ENCODE results near the gene FBXL3. TPM values are rescaled to one million over a fixed set of nuclear protein-coding genes. Genes with fewer than 3 reads are reported as not detected.

FBXL3 gene
- total RNA-seq, 1 experiment from 2014 or later: 9.9 TPM

DNA sequence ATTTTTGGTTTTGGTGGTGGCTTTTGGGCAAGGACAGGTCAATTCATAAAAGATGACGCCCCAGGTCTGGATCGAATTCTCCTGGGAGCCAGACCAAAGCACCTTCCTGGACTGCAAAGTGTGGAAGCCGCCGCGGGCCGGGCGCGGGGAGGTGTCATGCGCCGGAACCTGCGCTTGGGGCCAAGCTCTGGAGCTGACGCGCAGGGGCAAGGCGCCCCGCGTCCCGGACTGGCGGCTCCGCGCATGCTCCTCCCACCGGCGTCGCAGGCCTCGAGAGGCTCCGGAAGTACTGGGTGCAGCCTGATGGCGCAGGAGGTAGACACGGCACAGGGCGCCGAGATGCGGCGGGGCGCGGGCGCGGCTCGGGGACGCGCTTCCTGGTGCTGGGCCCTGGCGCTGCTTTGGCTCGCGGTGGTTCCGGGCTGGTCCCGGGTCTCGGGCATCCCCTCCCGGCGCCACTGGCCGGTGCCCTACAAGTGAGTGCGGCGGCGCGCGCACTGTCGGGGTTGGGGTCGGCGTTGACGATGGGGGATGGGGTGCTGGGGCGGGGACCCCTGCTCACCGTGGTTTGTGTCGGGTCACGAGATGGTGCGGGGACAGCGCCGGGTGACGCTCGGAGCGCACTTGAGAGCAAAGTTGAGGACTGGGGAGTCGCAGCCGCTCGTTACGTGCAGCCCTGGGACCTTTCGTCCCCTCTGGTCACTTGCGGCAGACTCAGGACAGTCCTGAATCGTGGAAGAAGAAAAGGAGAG is 35.0 kb downstream of the FBXL3 start, which contains the start of gene CLN5:
TSS of gene CLN5 (plus strand) at position 286 of the 752 bp plus-strand sequence. CDS start at position 304, 18 bp downstream.
- peak; percentile 96 for ATAC-seq
- H3K4me1 Mint-ChIP-seq: peaks cover 17% of the 10 kb centered on the region
- CTCF ChIA-PET: interaction anchor here (0.9 to 3.4 kb wide), 5 partner anchors 10 to 107 kb away, joined by 3 to 19 read pairs (median 3); no protein-coding TSS in a partner anchor
- peak; percentile 93 for DNase-seq (ENCODE audit: low spot score)
- H3K27me3 Mint-ChIP-seq (ENCODE audit: low read depth): peaks cover 8% of the 10 kb centered on the region; the same call in 1 of the 2 replicates
- no peaks in the 10 kb centered on the region for H3K9me3 Mint-ChIP-seq
- peak within 1 kb of the TSS; percentile 97 for H3K27ac Mint-ChIP-seq
- peak within 1 kb of the TSS; percentile 99 for H3K4me3 Mint-ChIP-seq
- peaks cover 7% of the 10 kb centered on the region for H3K36me3 Mint-ChIP-seq
- POLR2A ChIA-PET: interaction anchor here (1.8 kb wide), 1 partner anchor 10 kb away, joined by 5 read pairs; no protein-coding TSS in a partner anchor
- TF ChIP-seq ZNF317 (CRISPR knock-in tag; IDR thresholded peaks at IDR 0.05; ENCODE audit: borderline replicate concordance, low read depth): no peak
- TF ChIP-seq, protein P1, sequence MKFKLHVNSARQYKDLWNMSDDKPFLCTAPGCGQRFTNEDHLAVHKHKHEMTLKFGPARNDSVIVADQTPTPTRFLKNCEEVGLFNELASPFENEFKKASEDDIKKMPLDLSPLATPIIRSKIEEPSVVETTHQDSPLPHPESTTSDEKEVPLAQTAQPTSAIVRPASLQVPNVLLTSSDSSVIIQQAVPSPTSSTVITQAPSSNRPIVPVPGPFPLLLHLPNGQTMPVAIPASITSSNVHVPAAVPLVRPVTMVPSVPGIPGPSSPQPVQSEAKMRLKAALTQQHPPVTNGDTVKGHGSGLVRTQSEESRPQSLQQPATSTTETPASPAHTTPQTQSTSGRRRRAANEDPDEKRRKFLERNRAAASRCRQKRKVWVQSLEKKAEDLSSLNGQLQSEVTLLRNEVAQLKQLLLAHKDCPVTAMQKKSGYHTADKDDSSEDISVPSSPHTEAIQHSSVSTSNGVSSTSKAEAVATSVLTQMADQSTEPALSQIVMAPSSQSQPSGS (CRISPR knock-in tag; IDR thresholded peaks at IDR 0.05; ENCODE audit: borderline replicate concordance, low read depth): no peak
- peak; percentile 45; the same call in 1 of the 2 replicates for TF ChIP-seq MYBL2 (CRISPR knock-in tag; IDR thresholded peaks at IDR 0.05)
- TF ChIP-seq FOXK1 (CRISPR knock-in tag; IDR thresholded peaks at IDR 0.05): peak; percentile 84
- TF ChIP-seq, protein P2, sequence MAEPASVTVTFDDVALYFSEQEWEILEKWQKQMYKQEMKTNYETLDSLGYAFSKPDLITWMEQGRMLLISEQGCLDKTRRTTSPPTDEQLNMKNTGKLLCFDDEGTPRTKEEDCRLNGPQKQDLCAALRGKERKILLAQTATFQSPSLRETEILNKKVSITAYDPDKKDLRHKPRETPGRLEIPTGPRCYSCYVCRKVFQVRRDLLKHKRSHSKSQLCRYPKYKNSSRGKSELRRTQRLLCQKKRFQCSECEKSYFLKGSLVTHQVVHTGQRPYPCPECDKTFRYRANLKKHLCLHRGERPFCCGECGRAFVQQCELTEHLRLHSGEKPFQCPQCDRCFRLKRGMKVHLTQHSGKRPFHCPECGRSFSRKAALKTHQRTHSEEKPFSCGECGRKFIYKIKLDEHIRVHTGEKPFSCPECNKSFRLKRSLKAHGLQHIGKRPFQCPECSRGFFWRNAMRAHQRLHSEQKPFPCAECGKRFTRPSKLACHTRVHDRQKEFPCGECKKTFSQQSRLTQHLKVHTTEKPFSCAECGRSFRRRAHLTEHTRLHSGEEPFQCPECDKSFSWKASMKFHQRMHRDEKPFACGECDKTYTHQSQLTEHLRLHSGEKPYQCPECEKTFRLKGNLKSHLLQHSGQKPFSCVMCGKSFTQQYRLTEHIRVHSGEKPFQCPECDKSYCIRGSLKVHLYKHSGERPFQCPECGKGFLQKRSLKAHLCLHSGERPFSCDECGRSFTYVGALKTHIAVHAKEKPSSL (CRISPR knock-in tag; conservative IDR thresholded peaks at IDR 0.05): no peak
- TF ChIP-seq SP1 (CRISPR knock-in tag; conservative IDR thresholded peaks at IDR 0.05): peak; percentile 71
- no peak for TF ChIP-seq ZNF121 (CRISPR knock-in tag; IDR thresholded peaks at IDR 0.05)
- no peak for TF ChIP-seq HMGA2 (CRISPR knock-in tag; IDR thresholded peaks at IDR 0.05)
- TF ChIP-seq, protein P3, sequence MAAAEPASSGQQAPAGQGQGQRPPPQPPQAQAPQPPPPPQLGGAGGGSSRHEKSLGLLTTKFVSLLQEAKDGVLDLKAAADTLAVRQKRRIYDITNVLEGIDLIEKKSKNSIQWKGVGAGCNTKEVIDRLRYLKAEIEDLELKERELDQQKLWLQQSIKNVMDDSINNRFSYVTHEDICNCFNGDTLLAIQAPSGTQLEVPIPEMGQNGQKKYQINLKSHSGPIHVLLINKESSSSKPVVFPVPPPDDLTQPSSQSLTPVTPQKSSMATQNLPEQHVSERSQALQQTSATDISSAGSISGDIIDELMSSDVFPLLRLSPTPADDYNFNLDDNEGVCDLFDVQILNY (CRISPR knock-in tag; IDR thresholded peaks at IDR 0.05): peak; percentile 77
- no peak for TF ChIP-seq PRRX2 (CRISPR knock-in tag; IDR thresholded peaks at IDR 0.05)
- no peak for TF ChIP-seq RORB (CRISPR knock-in tag; IDR thresholded peaks at IDR 0.05)
- TF ChIP-seq ZNF396 (CRISPR knock-in tag; IDR thresholded peaks at IDR 0.05; ENCODE audit: borderline replicate concordance): no peak
- no peak for TF ChIP-seq JAZF1 (CRISPR knock-in tag; IDR thresholded peaks at IDR 0.05)
- TF ChIP-seq, protein P4, sequence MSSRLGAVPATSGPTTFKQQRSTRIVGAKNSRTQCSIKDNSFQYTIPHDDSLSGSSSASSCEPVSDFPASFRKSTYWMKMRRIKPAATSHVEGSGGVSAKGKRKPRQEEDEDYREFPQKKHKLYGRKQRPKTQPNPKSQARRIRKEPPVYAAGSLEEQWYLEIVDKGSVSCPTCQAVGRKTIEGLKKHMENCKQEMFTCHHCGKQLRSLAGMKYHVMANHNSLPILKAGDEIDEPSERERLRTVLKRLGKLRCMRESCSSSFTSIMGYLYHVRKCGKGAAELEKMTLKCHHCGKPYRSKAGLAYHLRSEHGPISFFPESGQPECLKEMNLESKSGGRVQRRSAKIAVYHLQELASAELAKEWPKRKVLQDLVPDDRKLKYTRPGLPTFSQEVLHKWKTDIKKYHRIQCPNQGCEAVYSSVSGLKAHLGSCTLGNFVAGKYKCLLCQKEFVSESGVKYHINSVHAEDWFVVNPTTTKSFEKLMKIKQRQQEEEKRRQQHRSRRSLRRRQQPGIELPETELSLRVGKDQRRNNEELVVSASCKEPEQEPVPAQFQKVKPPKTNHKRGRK (CRISPR knock-in tag; IDR thresholded peaks at IDR 0.05; ENCODE audit: borderline replicate concordance): no peak
- TF ChIP-seq ZNF671 (CRISPR knock-in tag; IDR thresholded peaks at IDR 0.05): no peak
- TF ChIP-seq, protein P5, sequence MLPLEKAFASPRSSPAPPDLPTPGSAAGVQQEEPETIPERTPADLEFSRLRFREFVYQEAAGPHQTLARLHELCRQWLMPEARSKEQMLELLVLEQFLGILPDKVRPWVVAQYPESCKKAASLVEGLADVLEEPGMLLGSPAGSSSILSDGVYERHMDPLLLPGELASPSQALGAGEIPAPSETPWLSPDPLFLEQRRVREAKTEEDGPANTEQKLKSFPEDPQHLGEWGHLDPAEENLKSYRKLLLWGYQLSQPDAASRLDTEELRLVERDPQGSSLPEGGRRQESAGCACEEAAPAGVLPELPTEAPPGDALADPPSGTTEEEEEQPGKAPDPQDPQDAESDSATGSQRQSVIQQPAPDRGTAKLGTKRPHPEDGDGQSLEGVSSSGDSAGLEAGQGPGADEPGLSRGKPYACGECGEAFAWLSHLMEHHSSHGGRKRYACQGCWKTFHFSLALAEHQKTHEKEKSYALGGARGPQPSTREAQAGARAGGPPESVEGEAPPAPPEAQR (CRISPR knock-in tag; IDR thresholded peaks at IDR 0.05): no peak
- TF ChIP-seq, protein P6, sequence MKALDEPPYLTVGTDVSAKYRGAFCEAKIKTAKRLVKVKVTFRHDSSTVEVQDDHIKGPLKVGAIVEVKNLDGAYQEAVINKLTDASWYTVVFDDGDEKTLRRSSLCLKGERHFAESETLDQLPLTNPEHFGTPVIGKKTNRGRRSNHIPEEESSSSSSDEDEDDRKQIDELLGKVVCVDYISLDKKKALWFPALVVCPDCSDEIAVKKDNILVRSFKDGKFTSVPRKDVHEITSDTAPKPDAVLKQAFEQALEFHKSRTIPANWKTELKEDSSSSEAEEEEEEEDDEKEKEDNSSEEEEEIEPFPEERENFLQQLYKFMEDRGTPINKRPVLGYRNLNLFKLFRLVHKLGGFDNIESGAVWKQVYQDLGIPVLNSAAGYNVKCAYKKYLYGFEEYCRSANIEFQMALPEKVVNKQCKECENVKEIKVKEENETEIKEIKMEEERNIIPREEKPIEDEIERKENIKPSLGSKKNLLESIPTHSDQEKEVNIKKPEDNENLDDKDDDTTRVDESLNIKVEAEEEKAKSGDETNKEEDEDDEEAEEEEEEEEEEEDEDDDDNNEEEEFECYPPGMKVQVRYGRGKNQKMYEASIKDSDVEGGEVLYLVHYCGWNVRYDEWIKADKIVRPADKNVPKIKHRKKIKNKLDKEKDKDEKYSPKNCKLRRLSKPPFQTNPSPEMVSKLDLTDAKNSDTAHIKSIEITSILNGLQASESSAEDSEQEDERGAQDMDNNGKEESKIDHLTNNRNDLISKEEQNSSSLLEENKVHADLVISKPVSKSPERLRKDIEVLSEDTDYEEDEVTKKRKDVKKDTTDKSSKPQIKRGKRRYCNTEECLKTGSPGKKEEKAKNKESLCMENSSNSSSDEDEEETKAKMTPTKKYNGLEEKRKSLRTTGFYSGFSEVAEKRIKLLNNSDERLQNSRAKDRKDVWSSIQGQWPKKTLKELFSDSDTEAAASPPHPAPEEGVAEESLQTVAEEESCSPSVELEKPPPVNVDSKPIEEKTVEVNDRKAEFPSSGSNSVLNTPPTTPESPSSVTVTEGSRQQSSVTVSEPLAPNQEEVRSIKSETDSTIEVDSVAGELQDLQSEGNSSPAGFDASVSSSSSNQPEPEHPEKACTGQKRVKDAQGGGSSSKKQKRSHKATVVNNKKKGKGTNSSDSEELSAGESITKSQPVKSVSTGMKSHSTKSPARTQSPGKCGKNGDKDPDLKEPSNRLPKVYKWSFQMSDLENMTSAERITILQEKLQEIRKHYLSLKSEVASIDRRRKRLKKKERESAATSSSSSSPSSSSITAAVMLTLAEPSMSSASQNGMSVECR (CRISPR knock-in tag; IDR thresholded peaks at IDR 0.05; ENCODE audit: borderline replicate concordance): no peak; the same call in 1 of the 2 replicates
- TF ChIP-seq GRHL2 (CRISPR knock-in tag; IDR thresholded peaks at IDR 0.05; ENCODE audit: insufficient replicate concordance, severe bottlenecking): no peak
- TF ChIP-seq, protein P7, sequence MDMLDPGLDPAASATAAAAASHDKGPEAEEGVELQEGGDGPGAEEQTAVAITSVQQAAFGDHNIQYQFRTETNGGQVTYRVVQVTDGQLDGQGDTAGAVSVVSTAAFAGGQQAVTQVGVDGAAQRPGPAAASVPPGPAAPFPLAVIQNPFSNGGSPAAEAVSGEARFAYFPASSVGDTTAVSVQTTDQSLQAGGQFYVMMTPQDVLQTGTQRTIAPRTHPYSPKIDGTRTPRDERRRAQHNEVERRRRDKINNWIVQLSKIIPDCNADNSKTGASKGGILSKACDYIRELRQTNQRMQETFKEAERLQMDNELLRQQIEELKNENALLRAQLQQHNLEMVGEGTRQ (CRISPR knock-in tag; IDR thresholded peaks at IDR 0.05): peak; percentile 31
